Central memory CD8-positive, alpha-beta T cell (primary cell): Measurements from ENCODE around the gene RSPH6A.
"Not testable (repeated sequence)": the region's sequence is repeated elsewhere in the genome, so short reads cannot be mapped to it uniquely, and the experiment has no call there.

Experiments used
- ATAC-seq: fragments of 150-1000 bp; cut with Tn5 transposase; replicated peaks from 2 replicates; pipeline ENCODE4 v1.10.0; 2022; ENCODE audit warnings: mild to moderate bottlenecking, moderate FRiP score, moderate number of reproducible peaks; ENCODE audit not compliant: poor library complexity, severe bottlenecking; ENCODE audit errors: extremely low read depth
- DNase-seq, 2 donors: peaks; one replicate each; pipeline ENCODE4 v3.0.0; 2021; ENCODE audit warnings: low spot score in 2 of 2
- H3K27ac Mint-ChIP-seq: one replicate; pipeline ENCODE4 v1.8.0; 2022; ENCODE audit warnings: low read depth, mild to moderate bottlenecking, moderate library complexity, mixed read lengths
- H3K27me3 Mint-ChIP-seq: one replicate; pipeline ENCODE4 v1.8.0; 2022; ENCODE audit warnings: mixed read lengths
- H3K36me3 Mint-ChIP-seq: one replicate; pipeline ENCODE4 v1.8.0; 2022; ENCODE audit warnings: mild to moderate bottlenecking, moderate library complexity, mixed read lengths; ENCODE audit not compliant: insufficient read depth
- H3K4me1 Mint-ChIP-seq: one replicate; pipeline ENCODE4 v1.8.0; 2022; ENCODE audit warnings: mixed read lengths
- H3K4me3 Mint-ChIP-seq: one replicate; pipeline ENCODE4 v1.8.0; 2022; ENCODE audit warnings: mild to moderate bottlenecking, moderate library complexity, mixed read lengths
- H3K9me3 Mint-ChIP-seq: one replicate; pipeline ENCODE4 v1.8.0; 2022; ENCODE audit warnings: mixed read lengths

RSPH6A gene

GRCh38 chr19:45809643-45810159, 5.4 kb downstream of the RSPH6A start:
- ATAC-seq (no peak), DNase-seq (no peak)
- Mint-ChIP-seq H3K4me1 (no peaks in the 10 kb centered on the region), H3K27me3 (no peaks in the 10 kb centered on the region), H3K27ac (no peak overlapping the region), H3K9me3 (no peaks in the 10 kb centered on the region), H3K4me3 (no peak overlapping the region), H3K36me3 (no peaks in the 10 kb centered on the region)

- Mint-ChIP-seq H3K4me3 (no peak overlapping the region), H3K27me3 (peaks cover 13% of the 10 kb centered on the region), H3K36me3 (no peaks in the 10 kb centered on the region), H3K4me1 (no peaks in the 10 kb centered on the region), H3K27ac (no peak overlapping the region), H3K9me3 (no peaks in the 10 kb centered on the region)
- ATAC-seq (no peak), DNase-seq (no peak)
Observed at GRCh38 chr19:45805719-45806118, 9.4 kb downstream of the RSPH6A start.

- ATAC-seq (no peak), DNase-seq (no peak)
- no peak overlapping the region for H3K27ac Mint-ChIP-seq
- no peaks in the 10 kb centered on the region for H3K4me1 Mint-ChIP-seq
- H3K4me3 Mint-ChIP-seq: no peak overlapping the region
- H3K27me3 Mint-ChIP-seq: peaks cover 13% of the 10 kb centered on the region
- H3K9me3 Mint-ChIP-seq: no peaks in the 10 kb centered on the region
- H3K36me3 Mint-ChIP-seq: peaks cover 2% of the 10 kb centered on the region
Observed at GRCh38 chr19:45804959-45805230, 10.2 kb downstream of the RSPH6A start.

GRCh38 chr19:45804140-45804958, 10.8 kb downstream of the RSPH6A start:
- Mint-ChIP-seq H3K9me3 (no peaks in the 10 kb centered on the region), H3K36me3 (peaks cover 4% of the 10 kb centered on the region), H3K4me3 (no peak overlapping the region), H3K4me1 (no peaks in the 10 kb centered on the region), H3K27ac (no peak overlapping the region), H3K27me3 (peaks cover 13% of the 10 kb centered on the region)
- DNase-seq: no peak
- ATAC-seq: no peak

- DNase-seq (no peak), ATAC-seq (no peak)
- H3K27me3 Mint-ChIP-seq: peaks cover 13% of the 10 kb centered on the region
- H3K4me3 Mint-ChIP-seq: no peak overlapping the region
- peaks cover 6% of the 10 kb centered on the region for H3K4me1 Mint-ChIP-seq
- no peaks in the 10 kb centered on the region for H3K9me3 Mint-ChIP-seq
- H3K27ac Mint-ChIP-seq: no peak overlapping the region
- H3K36me3 Mint-ChIP-seq: peaks cover 5% of the 10 kb centered on the region
Observed at GRCh38 chr19:45801603-45802175, 13.4 kb downstream of the RSPH6A start.

GRCh38 chr19:45800070-45800553, 15.0 kb downstream of the RSPH6A start:
- no peak for ATAC-seq
- peaks cover 14% of the 10 kb centered on the region for H3K27me3 Mint-ChIP-seq
- no peak overlapping the region for H3K27ac Mint-ChIP-seq
- H3K4me3 Mint-ChIP-seq: no peak overlapping the region
- DNase-seq: no peak
- H3K4me1 Mint-ChIP-seq: peaks cover 6% of the 10 kb centered on the region
- no peaks in the 10 kb centered on the region for H3K9me3 Mint-ChIP-seq
- peaks cover 5% of the 10 kb centered on the region for H3K36me3 Mint-ChIP-seq

GRCh38 chr19:45799541-45799940, 15.6 kb downstream of the RSPH6A start:
- not testable (repeated sequence) for H3K4me1 Mint-ChIP-seq, DNase-seq, H3K4me3 Mint-ChIP-seq, H3K27ac Mint-ChIP-seq, ATAC-seq, H3K36me3 Mint-ChIP-seq, H3K9me3 Mint-ChIP-seq
- H3K27me3 Mint-ChIP-seq: peaks cover 20% of the 10 kb centered on the region

GRCh38 chr19:45798995-45799517, 16.1 kb downstream of the RSPH6A start:
- peak; percentile 45 to 54 for DNase-seq
- Mint-ChIP-seq H3K36me3 (peaks cover 5% of the 10 kb centered on the region), H3K4me1 (peaks cover 6% of the 10 kb centered on the region), H3K27me3 (peaks cover 23% of the 10 kb centered on the region), H3K9me3 (no peaks in the 10 kb centered on the region), H3K27ac (no peak overlapping the region), H3K4me3 (no peak overlapping the region)
- ATAC-seq: peak; percentile 62

- ATAC-seq (no peak), DNase-seq (no peak)
- H3K27ac Mint-ChIP-seq: peak overlapping the region; percentile 1
- H3K9me3 Mint-ChIP-seq: no peaks in the 10 kb centered on the region
- peaks cover 39% of the 10 kb centered on the region for H3K4me1 Mint-ChIP-seq
- H3K36me3 Mint-ChIP-seq: peaks cover 11% of the 10 kb centered on the region
- H3K27me3 Mint-ChIP-seq: peaks cover 10% of the 10 kb centered on the region
- H3K4me3 Mint-ChIP-seq: peak overlapping the region; percentile 85
Observed at GRCh38 chr19:45794627-45795026, 20.5 kb downstream of the RSPH6A start.

GRCh38 chr19:45793876-45794275, 21.2 kb downstream of the RSPH6A start:
- ATAC-seq (no peak), DNase-seq (no peak)
- H3K9me3 Mint-ChIP-seq: no peaks in the 10 kb centered on the region
- peaks cover 10% of the 10 kb centered on the region for H3K27me3 Mint-ChIP-seq
- H3K4me3 Mint-ChIP-seq: peak overlapping the region; percentile 85
- peak overlapping the region; percentile 92 for H3K27ac Mint-ChIP-seq
- peaks cover 39% of the 10 kb centered on the region for H3K4me1 Mint-ChIP-seq
- H3K36me3 Mint-ChIP-seq: peaks cover 19% of the 10 kb centered on the region

GRCh38 chr19:45793178-45793564, 21.9 kb downstream of the RSPH6A start:
- no peak for ATAC-seq
- Mint-ChIP-seq H3K27me3 (peaks cover 10% of the 10 kb centered on the region), H3K36me3 (peaks cover 17% of the 10 kb centered on the region)

GRCh38 chr19:45792470-45793177, 22.5 kb downstream of the RSPH6A start, which contains the start of gene DMWD:
TSS of gene DMWD (minus strand) at chr19:45792845. CDS start at chr19:45792756, 89 bp downstream.
- Mint-ChIP-seq H3K27me3 (peaks cover 10% of the 10 kb centered on the region), H3K36me3 (peaks cover 20% of the 10 kb centered on the region), H3K9me3 (no peaks in the 10 kb centered on the region), H3K4me3 (peak within 1 kb of the TSS; percentile 85), H3K27ac (peak within 1 kb of the TSS; percentile 92), H3K4me1 (peaks cover 48% of the 10 kb centered on the region)
- ATAC-seq (peak; percentile 92), DNase-seq (peak; percentile 99 to 100)

More at GRCh38 chr19:45793178-45793564, 21.9 kb downstream of the RSPH6A start:
- Mint-ChIP-seq H3K9me3 (no peaks in the 10 kb centered on the region), H3K27ac (peak overlapping the region; percentile 92), H3K4me1 (peaks cover 45% of the 10 kb centered on the region), H3K4me3 (peak overlapping the region; percentile 85)
- DNase-seq: no peak
